Astrocyte (in vitro differentiated cells and primary cell): ENCODE measurements around the gene OTUB2. TPM values are rescaled to one million over a fixed set of nuclear protein-coding genes. Genes with fewer than 3 reads are reported as not detected.

Experiments
- DNase-seq: peaks from one replicate; pipeline ENCODE4 v3.0.0-alpha.2; 2010; ENCODE audit warnings: low read depth
- FAIRE-seq: peaks from 2 replicates; lab custom pipeline; 2011; peaks lifted over from hg19 to GRCh38; lab: Jason Lieb, UNC
- H2AFZ ChIP-seq: 2 replicates; pipeline ENCODE4 v1.6.0; 2012; ENCODE audit warnings: low read depth, low read length, inconsistent platforms
- H3K27ac ChIP-seq: 2 replicates; pipeline ENCODE4 v1.5.1; 2011; ENCODE audit warnings: low read depth, low read length, inconsistent platforms
- H3K27me3 ChIP-seq: 2 replicates; pipeline ENCODE4 v1.6.0; 2011; ENCODE audit warnings: low read length, inconsistent platforms; ENCODE audit not compliant: insufficient read depth
- H3K36me3 ChIP-seq: 2 replicates; pipeline ENCODE4 v1.5.1; 2011; ENCODE audit warnings: low read length, inconsistent platforms; ENCODE audit not compliant: insufficient read depth
- H3K4me1 ChIP-seq: 2 replicates; pipeline ENCODE4 v1.5.1; 2011; ENCODE audit warnings: low read length, inconsistent platforms; ENCODE audit not compliant: insufficient read depth
- H3K4me2 ChIP-seq: 2 replicates; pipeline ENCODE4 v1.6.0; 2012; ENCODE audit warnings: low read length, inconsistent platforms
- H3K4me3 ChIP-seq: 2 replicates; pipeline ENCODE4 v1.5.1; 2011; ENCODE audit warnings: low read depth, mild to moderate bottlenecking, low read length, inconsistent platforms; ENCODE audit not compliant: insufficient read depth
- H3K79me2 ChIP-seq: 2 replicates; pipeline ENCODE4 v1.6.0; 2012; ENCODE audit warnings: mild to moderate bottlenecking, low read length, inconsistent platforms; ENCODE audit not compliant: insufficient read depth
- H3K9ac ChIP-seq: 2 replicates; pipeline ENCODE4 v1.6.0; 2012; ENCODE audit warnings: mild to moderate bottlenecking, low read length, inconsistent platforms
- H3K9me3 ChIP-seq: 2 replicates; pipeline ENCODE4 v1.5.1; 2012; ENCODE audit warnings: low read depth, mild to moderate bottlenecking, low read length, inconsistent platforms; ENCODE audit not compliant: insufficient read depth
- H4K20me1 ChIP-seq: 2 replicates; pipeline ENCODE4 v1.6.0; 2012; ENCODE audit warnings: low read length, inconsistent platforms; ENCODE audit not compliant: insufficient read depth
- H3K27ac Mint-ChIP-seq: one replicate; pipeline ENCODE4 v1.8.0; 2021; ENCODE audit warnings: mild to moderate bottlenecking, mixed read lengths; ENCODE audit not compliant: unreplicated experiment
- H3K27me3 Mint-ChIP-seq: one replicate; pipeline ENCODE4 v1.8.0; 2021; ENCODE audit warnings: low read depth, mixed read lengths; ENCODE audit not compliant: unreplicated experiment
- H3K36me3 Mint-ChIP-seq: one replicate; pipeline ENCODE4 v1.8.0; 2021; ENCODE audit warnings: low read depth, mixed read lengths; ENCODE audit not compliant: unreplicated experiment
- H3K4me1 Mint-ChIP-seq: one replicate; pipeline ENCODE4 v1.8.0; 2021; ENCODE audit warnings: low read depth, mixed read lengths; ENCODE audit not compliant: unreplicated experiment
- H3K4me3 Mint-ChIP-seq: one replicate; pipeline ENCODE4 v1.8.0; 2021; ENCODE audit warnings: mild to moderate bottlenecking, moderate library complexity, mixed read lengths; ENCODE audit not compliant: unreplicated experiment
- H3K9me3 Mint-ChIP-seq: one replicate; pipeline ENCODE4 v1.8.0; 2021; ENCODE audit warnings: mild to moderate bottlenecking, mixed read lengths; ENCODE audit not compliant: unreplicated experiment
- CTCF ChIP-seq: IDR thresholded peaks from 2 replicates; pipeline ENCODE4 v1.5.1; 2011; ENCODE audit warnings: low read depth, mild to moderate bottlenecking, inconsistent platforms, low read length, moderate library complexity; ENCODE audit not compliant: insufficient read depth
- EZH2 ChIP-seq: IDR thresholded peaks from 2 replicates; pipeline ENCODE4 v1.6.1; 2012; ENCODE audit warnings: mild to moderate bottlenecking, low read length, inconsistent platforms; ENCODE audit not compliant: insufficient read depth
- total RNA-seq: library from RNA; stranded (reverse); gene quantifications from 2 replicates; pipeline ENCODE4 v1.2.1, GENCODE V29; 2021

The OTUB2 gene
- total RNA-seq, 1 donor from 2014 or later = 3.3 TPM

DNA sequence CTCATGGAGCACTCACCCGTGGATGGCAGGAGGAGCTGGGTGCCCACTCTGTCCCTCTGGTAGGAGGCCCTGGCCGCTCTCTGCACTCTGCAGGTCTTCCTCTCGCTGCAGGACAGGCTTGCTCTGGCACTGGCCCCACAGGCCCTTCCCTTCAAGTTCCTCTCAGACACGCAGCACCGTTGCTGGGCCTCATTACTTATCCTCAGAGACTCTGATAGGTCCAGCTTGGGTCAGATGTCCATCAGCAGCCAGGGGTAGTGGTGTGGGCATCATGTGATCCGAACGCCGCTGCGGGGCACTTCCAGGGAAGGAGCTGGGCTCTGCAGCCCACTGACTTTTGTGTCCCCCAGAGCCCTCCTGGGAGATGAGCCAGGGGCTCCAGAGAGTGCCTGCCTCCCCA, 11.8 kb downstream of the OTUB2 start:
- Mint-ChIP-seq H3K27me3 (peaks cover 7% of the 10 kb centered on the region), H3K4me1 (peaks cover 3% of the 10 kb centered on the region), H3K36me3 (peaks cover 5% of the 10 kb centered on the region), H3K9me3 (no peaks in the 10 kb centered on the region), H3K4me3 (no peak overlapping the region), H3K27ac (no peak overlapping the region)
- H4K20me1 ChIP-seq = peaks cover 21% of the 10 kb centered on the region
- no peak overlapping the region for H3K4me2 ChIP-seq
- no peak overlapping the region for H2AFZ ChIP-seq
- H3K4me3 ChIP-seq = no peak overlapping the region
- DNase-seq (no peak), FAIRE-seq (no peak)
- no peaks in the 10 kb centered on the region for H3K79me2 ChIP-seq
- no peaks in the 10 kb centered on the region for H3K27me3 ChIP-seq
- peaks cover 5% of the 10 kb centered on the region for H3K4me1 ChIP-seq
- no peak overlapping the region for H3K9ac ChIP-seq
- H3K36me3 ChIP-seq = no peaks in the 10 kb centered on the region
- no peaks in the 10 kb centered on the region for H3K9me3 ChIP-seq
- no peak overlapping the region for H3K27ac ChIP-seq
- no peak for TF ChIP-seq EZH2
- no peak for TF ChIP-seq CTCF

- Mint-ChIP-seq H3K27me3 (peaks cover 7% of the 10 kb centered on the region), H3K27ac (no peak overlapping the region), H3K36me3 (peaks cover 5% of the 10 kb centered on the region)
Observed at GRCh38 chr14:94038510-94038909, 12.4 kb downstream of the OTUB2 start.

More at GRCh38 chr14:94038510-94038909, 12.4 kb downstream of the OTUB2 start:
- no peak overlapping the region for H3K4me3 Mint-ChIP-seq
- H3K27me3 ChIP-seq = no peaks in the 10 kb centered on the region
- H2AFZ ChIP-seq = no peak overlapping the region
- TF ChIP-seq EZH2 (no peak), CTCF (no peak)
- peaks cover 3% of the 10 kb centered on the region for H3K4me1 Mint-ChIP-seq
- H3K9me3 Mint-ChIP-seq = no peaks in the 10 kb centered on the region
- DNase-seq = no peak
- no peaks in the 10 kb centered on the region for H3K79me2 ChIP-seq
- H3K4me1 ChIP-seq = peaks cover 5% of the 10 kb centered on the region
- H3K27ac ChIP-seq = no peak overlapping the region
- peaks cover 24% of the 10 kb centered on the region for H4K20me1 ChIP-seq
- no peaks in the 10 kb centered on the region for H3K36me3 ChIP-seq
- FAIRE-seq = no peak
- H3K9ac ChIP-seq = no peak overlapping the region
- no peaks in the 10 kb centered on the region for H3K9me3 ChIP-seq
- no peak overlapping the region for H3K4me3 ChIP-seq
- H3K4me2 ChIP-seq = no peak overlapping the region
